ENCODE data around the gene KLF11. TPM values are rescaled to one million over a fixed set of nuclear protein-coding genes. Genes with fewer than 3 reads are reported as not detected.
A peak's percentile ranks its signal among the peaks of the same experiment; 100 is the strongest.

The KLF11 gene
- total and polyA plus RNA-seq, 9 of the 15 experiments (the other 6 are each of a cell fraction or from before 2014, with no cell fraction given) = 2.1 to 13.4 (median 6.5) TPM

DNA sequence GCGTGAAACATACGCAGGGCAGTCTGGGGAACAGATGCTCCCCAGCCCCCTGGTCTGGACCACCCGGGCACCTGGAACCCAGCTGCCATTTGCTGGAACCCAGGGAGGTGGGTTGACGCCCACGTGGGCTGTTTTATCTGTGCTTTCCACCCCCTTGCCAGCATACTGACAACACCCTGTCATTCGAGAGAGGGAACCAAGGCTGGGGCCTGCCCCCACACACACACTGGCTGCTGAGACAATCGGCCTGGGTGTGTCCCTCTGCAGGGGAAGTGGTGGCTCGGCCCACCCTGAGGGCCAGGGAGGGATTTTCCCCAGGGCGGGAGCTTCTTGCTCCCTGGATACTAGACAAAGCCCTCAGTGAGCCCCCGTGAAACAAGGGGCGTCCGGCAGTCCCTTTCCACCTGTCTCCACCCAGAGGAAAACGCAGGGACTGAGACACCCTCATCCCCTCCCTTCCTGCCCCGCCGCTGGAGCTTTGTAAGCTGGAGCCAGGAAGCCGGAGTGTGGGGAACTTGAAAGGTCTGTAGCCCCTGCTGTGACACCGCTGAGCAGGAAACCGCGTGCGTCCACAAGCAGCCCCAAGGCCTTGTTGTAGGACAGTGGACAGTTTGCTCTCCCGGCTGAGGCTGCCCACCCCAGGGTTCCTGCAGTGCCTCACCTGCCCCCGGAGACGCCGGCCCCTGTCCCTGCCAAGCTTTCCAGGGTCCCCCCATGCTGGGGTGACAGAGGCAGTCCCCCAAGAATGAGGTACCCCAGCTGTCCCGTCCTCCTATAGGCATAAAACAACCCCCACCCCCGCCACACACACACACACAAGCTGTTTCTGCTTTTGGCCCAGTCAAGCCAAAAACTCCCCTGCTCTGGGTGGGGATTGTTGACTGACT is 14.1 kb upstream of the KLF11 start (continued):
- peak; percentile 77 for TF ChIP-seq ZNF592 (IDR thresholded peaks at IDR 0.05)
- TF ChIP-seq CBFA2T2 (conservative IDR thresholded peaks at IDR 0.05) = peak; percentile 61
- peak in 1 of 2 experiments; percentile 22; a peak in 2 of 4 replicates for TF ChIP-seq NRF1 (conservative IDR thresholded peaks at IDR 0.05 in 1 of 2, IDR thresholded peaks at IDR 0.05 in 1 of 2)
- TF ChIP-seq BRD4 (IDR thresholded peaks at IDR 0.05) = no peak
- no peak for TF ChIP-seq ZNF12 (CRISPR knock-in tag; IDR thresholded peaks at IDR 0.05)
- TF ChIP-seq MTA3 (IDR thresholded peaks at IDR 0.05; ENCODE audit: borderline replicate concordance) = peak; percentile 59; the same call in 1 of the 2 replicates
- peak; percentile 84 for TF ChIP-seq TBP (optimal IDR thresholded peaks at IDR 0.05; ENCODE audit: low read depth, low read length)
- TF ChIP-seq ZBTB7A (IDR thresholded peaks at IDR 0.05; ENCODE audit: borderline replicate concordance, control insufficient read depth, low read depth, low read length) = peak; percentile 87
- TF ChIP-seq CREB3 (tag; conservative IDR thresholded peaks at IDR 0.05; ENCODE audit: low read depth) = no peak
- peak; percentile 60; the same call in 1 of the 2 replicates for TF ChIP-seq CTBP1 (IDR thresholded peaks at IDR 0.05; ENCODE audit: borderline replicate concordance)
- TF ChIP-seq, protein P1, sequence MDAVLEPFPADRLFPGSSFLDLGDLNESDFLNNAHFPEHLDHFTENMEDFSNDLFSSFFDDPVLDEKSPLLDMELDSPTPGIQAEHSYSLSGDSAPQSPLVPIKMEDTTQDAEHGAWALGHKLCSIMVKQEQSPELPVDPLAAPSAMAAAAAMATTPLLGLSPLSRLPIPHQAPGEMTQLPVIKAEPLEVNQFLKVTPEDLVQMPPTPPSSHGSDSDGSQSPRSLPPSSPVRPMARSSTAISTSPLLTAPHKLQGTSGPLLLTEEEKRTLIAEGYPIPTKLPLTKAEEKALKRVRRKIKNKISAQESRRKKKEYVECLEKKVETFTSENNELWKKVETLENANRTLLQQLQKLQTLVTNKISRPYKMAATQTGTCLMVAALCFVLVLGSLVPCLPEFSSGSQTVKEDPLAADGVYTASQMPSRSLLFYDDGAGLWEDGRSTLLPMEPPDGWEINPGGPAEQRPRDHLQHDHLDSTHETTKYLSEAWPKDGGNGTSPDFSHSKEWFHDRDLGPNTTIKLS (IDR thresholded peaks at IDR 0.05; ENCODE audit: borderline replicate concordance, low read depth) = 0 out of 2 replicates have a peak, but pooled peaks have one; percentile 42
- TF ChIP-seq YY1 (IDR thresholded peaks at IDR 0.05; ENCODE audit: borderline replicate concordance in 1 of 3, control insufficient read depth in 1 of 3, extremely low read depth in 1 of 3, insufficient read depth in 3 of 3, insufficient read length in 1 of 3, insufficient replicate concordance in 2 of 3, low read depth in 1 of 3, low read length in 2 of 3) = peak in 1 of 3 experiments; percentile 55
- TF ChIP-seq ZNF282 (CRISPR knock-in tag; IDR thresholded peaks at IDR 0.05) = no peak
- peak; percentile 7; the same call in 1 of the 2 replicates for TF ChIP-seq BHLHE40 (IDR thresholded peaks at IDR 0.05; ENCODE audit: low read length)
- peak; percentile 86 for TF ChIP-seq POLR2A (conservative IDR thresholded peaks at IDR 0.05)
- TF ChIP-seq STAT5A (IDR thresholded peaks at IDR 0.05; ENCODE audit: borderline replicate concordance, low read length) = no peak
- TF ChIP-seq EGR1 (conservative IDR thresholded peaks at IDR 0.05) = peak; percentile 96
- TF ChIP-seq ZNF134 (CRISPR knock-in tag; conservative IDR thresholded peaks at IDR 0.05) = 0 out of 2 replicates have a peak, but pooled peaks have one; percentile 31
- TF ChIP-seq POLR3A (IDR thresholded peaks at IDR 0.05; ENCODE audit: borderline replicate concordance, extremely low read depth, insufficient read depth, insufficient read length) = no peak
- no peak for TF ChIP-seq HMG20A (CRISPR knock-in tag; conservative IDR thresholded peaks at IDR 0.05)
